Measurements from ENCODE around the gene UBE2F.

DNA sequence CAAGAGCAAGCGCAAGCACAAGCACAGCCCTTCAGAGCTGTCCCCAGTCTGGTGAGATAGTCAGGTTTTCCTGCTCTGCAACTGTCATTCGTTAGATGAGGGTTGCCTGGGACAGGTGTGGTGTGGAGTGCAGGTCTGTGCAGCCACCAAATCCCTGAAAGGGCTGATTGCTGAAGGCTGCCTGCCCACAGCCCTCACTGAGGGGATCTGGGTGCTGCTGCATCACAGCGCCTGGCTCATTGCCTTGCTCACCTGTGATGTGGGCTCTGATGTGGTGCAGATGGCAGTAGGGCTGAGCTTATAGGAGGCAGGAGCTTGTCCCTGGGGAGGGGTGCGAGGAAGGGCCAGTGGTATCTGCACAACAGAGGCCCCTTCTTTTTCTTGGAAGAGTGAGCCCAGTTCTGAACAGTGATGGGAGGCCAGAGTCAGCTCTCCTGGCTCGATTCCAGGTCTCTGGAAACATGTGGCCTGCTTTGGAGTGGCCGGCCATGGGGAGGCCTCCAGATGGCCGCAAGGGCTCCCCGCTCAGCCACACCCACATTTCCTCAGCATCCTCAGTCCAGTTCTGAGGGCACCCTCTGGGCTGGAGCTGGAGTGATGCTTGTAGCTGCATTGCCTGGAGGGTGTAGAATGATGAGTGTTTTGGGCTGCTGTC is 11.4 kb downstream of the UBE2F start:
- TF ChIP-seq, protein P1, sequence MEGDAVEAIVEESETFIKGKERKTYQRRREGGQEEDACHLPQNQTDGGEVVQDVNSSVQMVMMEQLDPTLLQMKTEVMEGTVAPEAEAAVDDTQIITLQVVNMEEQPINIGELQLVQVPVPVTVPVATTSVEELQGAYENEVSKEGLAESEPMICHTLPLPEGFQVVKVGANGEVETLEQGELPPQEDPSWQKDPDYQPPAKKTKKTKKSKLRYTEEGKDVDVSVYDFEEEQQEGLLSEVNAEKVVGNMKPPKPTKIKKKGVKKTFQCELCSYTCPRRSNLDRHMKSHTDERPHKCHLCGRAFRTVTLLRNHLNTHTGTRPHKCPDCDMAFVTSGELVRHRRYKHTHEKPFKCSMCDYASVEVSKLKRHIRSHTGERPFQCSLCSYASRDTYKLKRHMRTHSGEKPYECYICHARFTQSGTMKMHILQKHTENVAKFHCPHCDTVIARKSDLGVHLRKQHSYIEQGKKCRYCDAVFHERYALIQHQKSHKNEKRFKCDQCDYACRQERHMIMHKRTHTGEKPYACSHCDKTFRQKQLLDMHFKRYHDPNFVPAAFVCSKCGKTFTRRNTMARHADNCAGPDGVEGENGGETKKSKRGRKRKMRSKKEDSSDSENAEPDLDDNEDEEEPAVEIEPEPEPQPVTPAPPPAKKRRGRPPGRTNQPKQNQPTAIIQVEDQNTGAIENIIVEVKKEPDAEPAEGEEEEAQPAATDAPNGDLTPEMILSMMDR (IDR thresholded peaks at IDR 0.05) = no peak
- no peak for TF ChIP-seq EP300 (IDR thresholded peaks at IDR 0.05)
- TF ChIP-seq POLR2A (IDR thresholded peaks at IDR 0.05) = no peak
- no peak for TF ChIP-seq POLR2AphosphoS5 (IDR thresholded peaks at IDR 0.05)
